ENCODE results near the gene TLR5.
A peak's percentile ranks its signal among the peaks of the same experiment; 100 is the strongest.

DNA sequence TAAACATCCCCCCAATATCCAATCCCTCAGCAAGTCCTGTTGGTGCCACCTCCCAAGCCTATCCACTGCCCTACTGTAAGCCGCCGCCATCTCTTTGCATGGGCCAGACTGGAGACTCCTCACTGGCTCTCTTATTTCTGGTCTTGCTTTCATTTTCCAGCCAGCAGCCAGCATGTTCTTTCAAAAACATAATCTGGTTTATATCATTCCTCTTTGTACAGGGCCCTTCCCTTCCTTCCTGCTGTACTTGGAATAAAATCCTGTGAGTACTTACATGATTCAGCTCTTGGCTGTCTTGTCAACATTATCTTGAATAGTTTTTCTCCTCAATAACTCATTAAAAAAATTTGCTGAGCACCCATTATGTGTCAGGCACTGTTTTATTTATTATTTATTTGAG is 28.2 kb downstream of the TLR5 start:
- TF ChIP-seq POLR2A (IDR thresholded peaks at IDR 0.05) (no peak), POLR2AphosphoS5 (IDR thresholded peaks at IDR 0.05) (peak; percentile 70 to 92 (median 92)), EP300 (IDR thresholded peaks at IDR 0.05) (peak in 3 of 4 donors; percentile 41 to 74 (median 68))
- TF ChIP-seq, protein P1, sequence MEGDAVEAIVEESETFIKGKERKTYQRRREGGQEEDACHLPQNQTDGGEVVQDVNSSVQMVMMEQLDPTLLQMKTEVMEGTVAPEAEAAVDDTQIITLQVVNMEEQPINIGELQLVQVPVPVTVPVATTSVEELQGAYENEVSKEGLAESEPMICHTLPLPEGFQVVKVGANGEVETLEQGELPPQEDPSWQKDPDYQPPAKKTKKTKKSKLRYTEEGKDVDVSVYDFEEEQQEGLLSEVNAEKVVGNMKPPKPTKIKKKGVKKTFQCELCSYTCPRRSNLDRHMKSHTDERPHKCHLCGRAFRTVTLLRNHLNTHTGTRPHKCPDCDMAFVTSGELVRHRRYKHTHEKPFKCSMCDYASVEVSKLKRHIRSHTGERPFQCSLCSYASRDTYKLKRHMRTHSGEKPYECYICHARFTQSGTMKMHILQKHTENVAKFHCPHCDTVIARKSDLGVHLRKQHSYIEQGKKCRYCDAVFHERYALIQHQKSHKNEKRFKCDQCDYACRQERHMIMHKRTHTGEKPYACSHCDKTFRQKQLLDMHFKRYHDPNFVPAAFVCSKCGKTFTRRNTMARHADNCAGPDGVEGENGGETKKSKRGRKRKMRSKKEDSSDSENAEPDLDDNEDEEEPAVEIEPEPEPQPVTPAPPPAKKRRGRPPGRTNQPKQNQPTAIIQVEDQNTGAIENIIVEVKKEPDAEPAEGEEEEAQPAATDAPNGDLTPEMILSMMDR (IDR thresholded peaks at IDR 0.05): no peak
